GM21360 (cell line): ENCODE results near the gene STOX2.

Experiments used
- ATAC-seq: cut with Tn5 transposase; IDR thresholded peaks from one replicate; pipeline ENCODE4 v1.9.1; 2021; ENCODE audit warnings: mild to moderate bottlenecking, moderate library complexity; ENCODE audit not compliant: unreplicated experiment

The STOX2 gene, protein sequence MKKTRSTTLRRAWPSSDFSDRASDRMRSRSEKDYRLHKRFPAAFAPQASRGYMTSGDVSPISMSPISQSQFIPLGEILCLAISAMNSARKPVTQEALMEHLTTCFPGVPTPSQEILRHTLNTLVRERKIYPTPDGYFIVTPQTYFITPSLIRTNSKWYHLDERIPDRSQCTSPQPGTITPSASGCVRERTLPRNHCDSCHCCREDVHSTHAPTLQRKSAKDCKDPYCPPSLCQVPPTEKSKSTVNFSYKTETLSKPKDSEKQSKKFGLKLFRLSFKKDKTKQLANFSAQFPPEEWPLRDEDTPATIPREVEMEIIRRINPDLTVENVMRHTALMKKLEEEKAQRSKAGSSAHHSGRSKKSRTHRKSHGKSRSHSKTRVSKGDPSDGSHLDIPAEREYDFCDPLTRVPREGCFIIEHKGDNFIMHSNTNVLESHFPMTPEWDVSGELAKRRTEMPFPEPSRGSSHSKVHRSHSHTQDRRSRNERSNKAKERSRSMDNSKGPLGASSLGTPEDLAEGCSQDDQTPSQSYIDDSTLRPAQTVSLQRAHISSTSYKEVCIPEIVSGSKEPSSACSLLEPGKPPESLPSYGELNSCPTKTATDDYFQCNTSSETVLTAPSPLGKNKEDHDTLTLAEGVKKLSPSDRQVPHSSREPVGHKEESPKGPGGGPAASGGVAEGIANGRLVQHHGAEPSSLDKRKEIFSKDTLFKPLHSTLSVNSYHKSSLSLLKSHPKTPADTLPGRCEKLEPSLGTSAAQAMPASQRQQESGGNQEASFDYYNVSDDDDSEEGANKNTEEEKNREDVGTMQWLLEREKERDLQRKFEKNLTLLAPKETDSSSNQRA (N-terminal part only)

DNA sequence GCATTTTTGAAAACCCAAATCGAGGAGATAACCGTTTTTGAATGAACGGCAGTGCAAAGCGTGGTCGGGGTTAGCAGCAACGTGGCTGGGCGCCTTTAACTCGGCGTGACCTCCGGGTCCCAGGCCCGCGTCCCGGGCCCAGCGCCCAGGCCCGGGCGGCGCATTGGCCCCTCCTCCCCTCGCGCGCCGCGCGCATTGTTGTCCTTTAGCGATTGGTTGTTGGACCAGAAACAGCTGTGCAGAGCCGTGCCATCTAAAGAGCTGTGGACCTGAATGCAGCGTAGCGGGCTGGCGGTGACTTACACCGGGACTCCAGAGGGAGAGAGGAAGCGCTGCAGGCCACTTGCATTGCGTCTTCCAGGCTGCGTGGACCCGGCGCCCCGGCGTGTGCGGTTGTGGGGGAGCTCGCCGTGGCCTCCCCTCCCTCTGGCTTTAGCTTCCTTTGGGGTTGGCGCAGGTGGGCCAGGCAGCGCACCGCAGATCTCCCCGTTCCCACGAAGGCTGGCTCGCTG, at the start of gene STOX2:
TSS of gene STOX2 (plus strand) at position 227 of the 512 bp plus-strand sequence. CDS start 1,484 bp downstream, outside the sequence.
- ATAC-seq, result no peak

DNA sequence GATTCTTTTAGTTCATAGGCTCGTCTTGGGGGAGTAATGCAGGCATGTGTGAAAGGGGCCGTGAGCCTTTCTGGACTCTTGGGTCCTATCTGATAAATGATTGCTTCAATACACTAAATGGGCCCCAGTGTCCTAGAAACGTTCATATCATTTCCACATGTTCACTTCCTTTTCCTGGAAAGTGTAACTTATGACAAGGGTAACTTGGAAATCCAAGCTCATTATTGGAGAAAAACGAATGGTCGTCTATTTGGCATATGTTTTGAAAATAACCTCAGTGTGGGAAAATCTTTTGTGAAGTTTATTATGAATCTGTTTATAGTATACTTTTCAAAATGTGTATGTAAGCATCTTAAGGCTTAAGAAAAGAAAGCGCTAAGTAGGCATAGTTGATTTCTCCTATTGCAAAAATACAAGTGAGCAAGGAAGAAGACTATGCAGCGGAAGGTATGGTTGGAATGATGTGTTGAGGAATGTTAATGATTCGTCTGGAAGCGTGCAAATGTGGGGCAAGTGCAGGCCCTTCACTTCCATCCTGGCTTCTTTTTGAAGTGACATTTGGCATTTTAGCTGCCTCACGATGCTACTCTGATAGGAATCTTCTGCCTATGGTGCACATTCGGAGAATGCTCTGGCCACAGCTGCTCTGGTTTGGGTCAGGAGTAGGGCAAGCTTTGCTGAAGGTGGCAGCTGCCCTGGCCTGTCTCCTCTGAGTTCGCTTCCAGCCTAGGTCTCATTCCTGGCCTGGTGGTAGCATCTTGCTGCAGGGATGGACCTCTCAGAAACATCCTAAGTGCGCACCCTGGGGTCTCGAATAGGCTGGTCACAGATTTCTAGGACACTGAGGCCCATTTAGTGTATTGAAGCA, 49.5 kb upstream of the STOX2 start:
- ATAC-seq, result no peak

DNA sequence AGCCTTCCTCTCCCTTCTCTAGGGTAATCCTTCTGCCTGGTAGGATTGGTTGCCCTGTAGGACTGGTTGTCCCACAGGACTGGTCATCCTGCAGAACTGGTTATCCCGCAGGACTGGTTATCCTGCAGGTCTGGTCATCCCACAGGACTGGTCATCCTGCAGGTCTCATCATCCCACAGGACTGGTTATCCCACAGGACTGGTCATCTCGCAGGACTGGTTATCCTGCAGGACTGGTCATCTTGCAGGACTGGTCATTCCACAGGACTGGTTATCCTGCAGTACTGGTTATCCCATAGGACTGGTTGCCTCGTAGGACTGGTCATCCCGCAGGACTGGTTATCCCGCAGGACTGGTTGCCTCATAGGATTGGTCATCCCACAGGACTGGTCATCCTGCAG, 48.1 kb upstream of the STOX2 start:
- ATAC-seq, result no peak

DNA sequence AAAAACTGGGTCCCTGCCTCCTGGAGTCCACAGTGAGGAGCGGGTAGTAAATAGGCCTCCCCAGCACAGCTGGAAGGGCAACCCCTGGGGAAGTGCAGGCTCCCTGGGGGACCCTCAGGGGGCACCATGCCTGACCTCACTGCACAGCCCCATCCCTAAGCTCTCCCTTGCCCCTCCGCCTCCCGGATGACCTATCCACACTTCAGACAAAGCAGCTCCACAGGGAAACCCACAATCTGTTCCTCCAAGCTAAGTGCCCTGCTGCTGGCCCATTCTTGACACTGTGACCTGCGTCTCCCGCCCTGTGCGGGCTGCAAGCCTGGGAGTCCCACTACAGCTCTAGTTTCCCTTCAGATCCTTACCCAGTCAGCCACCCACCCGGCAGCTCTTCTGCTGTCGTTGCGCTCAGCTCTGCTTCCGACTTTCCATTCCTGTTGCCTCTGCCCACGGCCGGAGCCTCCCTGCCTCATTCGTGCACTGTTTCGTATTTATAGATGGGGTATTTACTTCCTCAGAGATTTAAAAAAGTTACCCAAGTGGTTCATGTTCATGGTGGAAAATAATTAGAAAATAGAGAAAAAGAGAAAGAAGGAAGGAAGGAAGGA, 47.0 kb upstream of the STOX2 start:
- no peak for ATAC-seq

DNA sequence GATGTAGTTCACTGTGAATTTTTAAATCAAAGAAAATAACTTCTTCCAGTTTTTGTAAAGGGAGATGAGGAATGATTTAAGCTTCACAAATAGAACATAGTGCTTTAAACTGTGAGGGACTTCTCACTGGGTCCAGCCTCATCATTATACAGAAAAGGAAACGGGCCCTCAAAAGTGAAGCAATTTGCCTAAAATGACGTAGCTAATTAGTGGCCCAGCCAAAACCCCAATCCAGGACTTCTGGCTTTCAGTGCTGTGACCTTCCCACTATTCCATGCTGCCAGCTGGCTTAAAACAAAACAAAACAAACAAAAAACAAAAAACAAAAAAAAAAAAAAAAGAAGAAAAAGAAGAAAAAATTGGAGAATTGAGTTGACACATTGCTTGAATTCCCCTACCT, 45.0 kb upstream of the STOX2 start:
- no peak for ATAC-seq

DNA sequence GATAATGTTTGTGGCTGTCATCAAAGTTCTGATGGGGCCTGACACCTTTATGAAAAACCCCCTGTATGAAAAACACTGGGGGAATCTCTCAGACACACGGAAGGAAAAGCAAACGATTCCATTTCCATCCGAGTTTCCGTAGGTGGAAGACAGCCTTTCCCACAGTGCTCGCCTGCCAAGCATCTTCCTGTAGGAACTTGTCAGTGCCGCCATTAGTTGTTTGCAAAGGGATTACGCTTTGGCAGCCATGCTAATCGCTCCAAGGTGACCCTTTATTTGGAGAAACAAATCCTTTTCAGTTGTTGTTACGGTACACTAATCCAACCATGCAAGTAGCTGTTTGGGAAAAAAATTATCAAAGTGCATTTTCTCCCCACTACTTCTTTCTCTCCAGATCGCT, 44.4 kb upstream of the STOX2 start:
- no peak for ATAC-seq

DNA sequence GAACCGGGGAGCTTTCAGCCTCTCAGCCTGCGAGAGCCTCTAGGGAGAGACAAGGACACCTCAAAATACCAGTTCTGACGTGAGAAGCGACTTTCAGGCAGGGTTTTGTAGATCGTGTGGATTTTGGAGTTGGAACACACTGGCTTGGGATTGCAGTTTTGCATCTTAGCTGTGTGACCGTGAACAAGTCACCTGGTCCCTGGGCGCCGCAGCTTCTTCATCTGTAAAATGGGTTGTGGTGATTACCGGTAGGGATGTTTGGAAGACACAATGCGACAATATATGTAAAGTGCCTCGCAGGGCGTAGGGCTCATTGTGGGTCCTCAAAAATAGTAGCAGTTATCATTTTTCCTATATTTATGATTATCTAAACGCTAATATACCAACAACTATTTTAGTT, 43.7 kb upstream of the STOX2 start:
- ATAC-seq, result no peak

DNA sequence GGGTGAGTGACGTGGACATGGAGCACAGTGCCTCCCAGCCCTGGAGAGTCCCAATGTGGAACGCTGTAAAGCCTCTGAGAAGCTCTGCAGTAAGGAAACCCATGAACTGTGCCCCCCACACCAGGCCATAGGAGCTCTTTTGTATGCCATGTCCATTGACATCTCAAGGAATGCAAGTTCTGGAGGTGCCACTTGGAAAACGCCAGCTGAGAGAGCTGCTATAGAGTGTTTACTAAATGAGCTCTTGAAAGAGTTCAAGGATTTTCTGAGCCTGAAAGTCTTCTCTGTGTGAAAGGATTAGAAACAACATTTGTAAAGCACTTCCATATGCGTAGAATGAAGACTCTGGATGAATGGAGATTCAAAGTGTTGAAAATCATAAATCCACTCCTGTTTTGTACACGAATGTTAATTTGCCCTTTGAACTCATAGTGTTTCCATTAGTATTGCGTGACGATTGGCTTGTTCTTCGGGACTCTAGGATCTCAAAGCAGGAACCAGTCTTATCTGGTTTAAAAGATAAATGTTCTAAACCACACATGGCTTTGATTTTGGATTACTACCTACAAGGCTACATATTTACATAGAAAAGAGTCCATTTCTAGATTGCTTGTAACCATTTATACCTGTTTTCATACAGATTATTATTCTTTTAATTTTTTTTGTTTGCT, 41.8 kb upstream of the STOX2 start:
- no peak for ATAC-seq

DNA sequence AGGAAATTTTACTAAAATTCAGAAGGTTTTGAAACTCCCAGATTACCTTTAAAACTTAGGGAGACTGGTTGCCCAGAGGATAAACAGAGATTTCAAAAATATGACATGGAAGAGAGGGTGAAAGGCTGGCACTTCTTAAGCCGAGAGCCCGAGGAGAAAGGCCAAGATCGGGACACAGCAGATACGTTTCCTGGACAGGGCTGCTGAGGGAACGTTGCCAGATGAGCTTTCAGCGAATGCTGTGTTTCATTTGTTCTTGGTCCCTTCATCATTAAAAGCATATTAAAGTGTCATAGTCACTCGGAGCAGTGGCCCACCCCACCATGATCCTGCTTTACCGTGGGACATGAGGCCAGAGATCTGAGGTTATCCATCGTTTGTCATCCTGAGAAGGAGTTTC, 37.9 kb upstream of the STOX2 start:
- ATAC-seq, result no peak

DNA sequence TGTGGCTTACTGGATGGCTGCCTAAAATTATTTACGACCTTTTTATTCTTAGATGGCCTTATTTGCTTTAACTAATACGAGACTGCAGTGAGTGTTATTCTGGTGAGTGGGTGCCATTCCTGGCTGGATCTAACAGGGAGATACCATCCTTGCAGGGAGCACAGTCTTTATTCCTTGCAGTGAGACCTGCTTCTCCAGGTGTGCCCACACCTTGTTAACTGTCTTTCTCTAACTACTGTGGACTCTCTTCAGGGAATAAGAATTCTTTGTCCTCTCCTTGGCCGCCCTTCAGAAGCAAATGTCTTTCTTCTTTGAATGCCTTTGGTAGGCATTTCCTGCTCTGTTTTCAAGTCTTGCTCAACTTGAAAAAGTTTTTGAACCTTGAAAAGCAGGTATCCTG, 34.1 kb upstream of the STOX2 start:
- no peak for ATAC-seq

DNA sequence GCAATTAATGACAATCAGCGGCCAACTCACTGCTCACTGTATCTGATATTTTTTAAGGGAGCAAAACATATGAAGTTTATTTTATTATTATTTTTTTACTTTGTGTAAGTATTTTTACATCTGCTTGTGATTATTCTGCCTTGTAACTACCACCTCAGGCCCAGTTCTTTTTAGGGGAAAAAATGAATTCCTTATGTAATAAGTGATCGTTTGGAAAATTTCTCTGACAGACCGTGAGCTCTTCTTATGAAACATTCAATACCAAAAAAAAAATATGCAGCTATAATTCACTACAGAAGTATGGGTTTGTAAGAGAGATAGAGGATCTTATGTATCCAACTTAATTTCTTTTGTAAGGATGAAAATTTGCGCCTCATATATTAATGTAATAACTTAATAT, 33.5 kb upstream of the STOX2 start:
- ATAC-seq, result no peak

DNA sequence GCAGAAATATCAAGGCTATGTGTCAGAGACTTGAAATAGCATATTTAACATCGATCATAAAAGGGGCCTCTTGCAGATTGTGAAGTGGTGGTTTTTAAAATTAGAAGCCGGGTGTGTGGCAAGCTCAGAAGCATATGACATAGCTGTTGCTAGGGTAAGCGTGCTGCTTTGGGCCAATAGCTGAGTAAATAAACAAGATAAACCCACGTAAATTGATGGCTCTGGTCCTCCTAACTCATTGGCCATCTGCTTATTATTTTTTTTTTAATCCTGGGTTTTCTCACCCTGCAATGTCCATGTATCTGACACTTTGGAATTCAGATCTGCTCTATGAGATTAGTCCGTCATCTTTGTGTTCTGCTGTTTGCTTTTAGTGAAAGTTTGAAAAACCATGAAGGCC, 32.6 kb upstream of the STOX2 start:
- ATAC-seq, result no peak

DNA sequence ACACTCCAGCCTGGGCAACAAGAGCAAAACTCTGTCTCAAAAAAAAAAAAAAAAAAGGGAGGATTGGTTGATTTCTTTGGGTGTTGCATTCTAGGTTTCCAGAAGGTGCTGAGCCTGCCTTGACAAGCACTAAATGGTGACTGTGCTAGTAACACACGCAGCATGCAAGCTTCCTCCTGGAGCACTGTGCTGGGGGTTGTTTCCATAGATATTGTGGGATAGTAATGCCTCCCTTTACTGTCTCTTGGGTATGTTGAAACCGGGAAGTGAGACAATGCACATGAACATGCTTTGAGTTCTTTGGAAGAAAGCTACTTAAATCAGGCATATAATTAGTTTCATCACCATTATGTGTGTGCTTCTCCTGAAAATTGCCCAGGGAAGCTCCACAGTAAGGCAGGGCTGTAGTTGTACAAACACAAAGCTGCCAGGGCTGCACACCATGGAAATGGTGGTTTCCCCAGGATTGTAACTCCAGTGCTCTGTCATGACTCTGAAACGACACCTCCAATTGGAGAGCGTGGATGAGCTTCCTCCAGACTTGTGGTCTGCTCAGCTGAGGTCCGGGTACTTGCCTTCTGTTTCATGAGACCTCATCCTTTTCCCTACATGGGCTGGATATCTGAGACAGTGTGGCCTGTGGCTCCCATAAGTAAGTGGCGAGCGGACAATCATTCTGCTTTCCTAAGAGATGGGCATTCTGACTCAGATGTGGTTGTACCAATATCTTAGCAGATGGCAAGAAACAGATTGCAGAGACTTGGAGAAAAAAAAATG, 31.5 kb upstream of the STOX2 start:
- no peak for ATAC-seq

DNA sequence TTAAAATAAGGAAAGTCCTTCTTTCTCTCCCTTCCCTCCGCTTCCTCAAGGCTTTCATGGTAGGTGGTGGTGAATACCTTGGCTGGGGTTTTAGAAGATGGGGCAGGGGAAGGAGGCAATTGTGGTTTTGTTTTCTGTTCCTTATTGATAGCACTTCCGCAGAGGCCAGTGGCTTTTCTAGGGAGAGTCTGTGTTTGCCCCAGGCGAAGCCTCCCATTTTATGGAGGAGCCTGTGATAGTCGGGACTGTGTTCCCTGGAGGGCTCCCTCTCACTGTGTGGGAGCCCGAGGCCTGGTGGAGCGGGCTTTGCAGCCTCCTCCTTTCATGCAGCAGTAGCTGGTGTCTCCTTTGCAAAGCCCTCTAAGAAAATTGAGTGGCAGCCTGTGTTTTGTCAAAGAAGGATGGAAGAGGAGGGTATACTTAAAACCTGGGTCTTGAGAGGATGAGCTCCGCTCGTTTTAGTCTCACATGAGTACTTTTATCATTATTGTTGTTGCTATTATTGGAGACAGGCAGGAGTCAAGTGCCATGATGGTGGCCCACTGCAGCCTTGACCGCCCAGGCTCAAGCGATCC, 29.8 kb upstream of the STOX2 start:
- no peak for ATAC-seq

DNA sequence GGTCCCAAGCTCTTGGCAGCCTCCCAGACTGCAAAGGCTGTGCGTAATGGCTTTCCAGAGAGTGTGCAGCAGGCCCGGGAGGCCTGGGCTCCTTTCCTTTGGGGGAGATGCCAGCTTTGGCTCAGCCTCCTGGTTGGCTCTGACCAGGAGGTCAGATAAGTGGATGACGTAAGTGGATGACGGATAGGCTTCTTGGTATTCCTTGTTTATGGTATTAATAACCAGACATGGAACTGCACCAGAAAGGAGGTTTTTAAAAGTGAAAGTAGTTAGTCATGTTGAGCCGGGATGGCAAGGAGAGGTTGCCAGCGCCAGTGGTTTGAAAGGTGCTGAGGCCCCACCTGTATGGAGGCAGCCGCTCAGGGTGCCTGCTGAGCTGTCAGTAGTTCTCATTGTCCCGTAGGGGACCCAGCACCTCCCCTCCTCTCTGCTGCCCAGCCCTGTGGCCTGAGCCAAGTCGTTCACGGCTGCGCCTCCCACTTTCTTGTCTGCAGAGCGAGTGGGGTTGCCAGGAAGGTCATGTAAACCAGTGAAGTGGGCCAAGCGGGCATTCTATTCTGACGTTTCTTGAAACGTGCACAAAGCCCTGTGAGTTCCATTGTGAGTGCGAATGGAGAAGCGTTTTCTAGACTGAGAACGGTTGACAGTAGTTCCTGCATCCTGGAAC, 28.7 kb upstream of the STOX2 start:
- no peak for ATAC-seq

DNA sequence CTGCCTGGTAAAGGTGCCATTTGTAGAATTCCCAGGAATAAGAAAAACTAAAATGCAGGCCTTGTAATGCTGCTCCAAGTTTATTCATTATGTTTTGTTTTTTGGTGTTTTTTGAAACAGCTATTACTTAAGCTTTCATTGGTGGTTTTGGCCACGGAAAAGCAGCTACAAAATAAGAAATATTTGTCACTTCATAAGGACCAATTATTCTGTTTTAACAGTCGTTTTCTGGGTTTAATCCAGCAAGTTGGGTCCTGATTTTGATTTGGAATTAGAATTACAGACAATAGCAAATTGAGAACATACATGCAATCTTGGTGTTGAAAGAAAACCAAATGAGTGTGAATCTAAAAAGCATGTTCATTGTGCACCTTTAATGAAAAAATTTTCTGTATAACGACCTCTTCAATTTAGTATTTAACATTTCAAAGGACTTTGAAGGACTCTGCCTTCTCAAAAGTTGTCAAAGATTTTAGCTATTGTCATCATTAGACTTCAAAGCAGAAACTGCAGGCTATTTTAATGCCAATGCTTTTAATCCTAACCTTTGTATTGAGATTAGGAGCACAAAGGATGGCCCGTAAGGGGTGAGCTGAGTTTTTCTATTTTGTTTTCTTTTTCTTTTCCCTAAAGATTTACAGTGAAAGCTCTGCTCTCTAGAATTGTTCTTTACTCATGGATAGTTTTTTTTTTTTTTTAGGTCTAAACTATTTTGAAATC, 26.7 kb upstream of the STOX2 start:
- no peak for ATAC-seq

DNA sequence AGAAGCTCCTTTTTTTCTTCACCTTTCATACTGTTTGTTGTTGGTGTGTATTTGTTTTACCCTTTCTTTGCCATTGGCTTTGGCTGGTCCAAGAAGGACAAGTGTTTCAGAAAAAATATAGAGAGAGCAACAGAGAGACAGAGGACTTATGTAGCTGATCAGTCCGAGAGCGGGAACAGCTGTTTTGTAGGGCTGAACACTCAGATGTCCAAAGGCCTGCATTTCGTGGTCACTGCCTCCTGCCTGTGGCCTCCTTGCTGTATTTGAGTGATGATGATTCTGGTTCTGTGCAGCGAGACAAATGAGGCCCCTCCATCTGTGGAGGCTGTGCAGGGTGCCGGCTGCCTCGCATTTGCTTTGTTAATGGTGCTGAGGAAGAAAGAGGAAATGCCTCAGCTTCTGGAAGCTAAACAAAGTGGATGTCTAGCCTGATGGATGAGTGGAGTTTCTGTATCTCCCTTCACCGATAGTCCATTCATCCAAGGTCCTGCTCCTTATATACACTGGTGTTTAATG, 19.8 kb upstream of the STOX2 start:
- ATAC-seq, result no peak

DNA sequence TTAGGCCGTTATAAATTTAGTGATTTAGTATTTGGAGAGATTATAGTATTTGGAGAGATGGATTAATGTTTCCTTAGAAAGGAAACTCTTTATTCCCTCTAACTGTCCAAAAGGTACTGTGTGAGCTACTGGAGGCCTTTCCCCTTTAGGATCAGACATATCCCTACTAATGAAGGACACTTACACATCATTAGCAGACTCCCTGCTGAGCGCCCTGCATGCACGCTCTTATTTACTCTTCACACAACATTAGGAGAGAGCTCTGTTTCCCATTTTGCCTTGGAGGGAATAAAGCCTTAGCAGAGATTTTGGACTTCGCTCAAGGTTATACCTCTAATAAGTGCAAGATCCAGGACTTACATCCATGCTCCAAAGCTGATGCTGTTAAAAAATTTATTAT, 17.8 kb upstream of the STOX2 start:
- ATAC-seq, result no peak
